ENCODE results near the gene C3AR1. TPM values are rescaled to one million over a fixed set of nuclear protein-coding genes. Genes with fewer than 3 reads are reported as not detected.

Gene C3AR1
- total RNA-seq, 2 donors from 2014 or later = 0.66 to 3.9 TPM

GRCh38 chr12:8052679-8053078, 13.5 kb downstream of the C3AR1 start:
- no peak overlapping the region for H3K4me3 ChIP-seq
- no peak overlapping the region for H3K27ac ChIP-seq
- TF ChIP-seq POLR2A (IDR thresholded peaks at IDR 0.05) (no peak), CTCF (IDR thresholded peaks at IDR 0.05) (no peak)
- no peaks in the 10 kb centered on the region for H3K9me3 ChIP-seq
- intact Hi-C loops (cut with DNase I) = no loop called here
- 76 to 91% methylated on average over 7 of the region's 7 CpGs for WGBS, 2 donors
- DNase-seq = peak in 1 of 4 donors; percentile 59
- H3K36me3 ChIP-seq (replicated peaks in 1 of 2; ENCODE audit: insufficient read depth in 1 of 2, low read depth in 2 of 2) = peaks cover 0 to 27% of the 10 kb centered on the region in 2 donors
- no peak for ATAC-seq
- no peaks in the 10 kb centered on the region for H3K27me3 ChIP-seq
- H3K4me1 ChIP-seq = no peaks in the 10 kb centered on the region

- DNase-seq (no peak), ATAC-seq (no peak)
- 82 to 91% methylated on average over 7 of the region's 7 CpGs for WGBS, 2 donors
- intact Hi-C loops (cut with DNase I) = no loop called here
- Histone ChIP-seq H3K36me3 (replicated peaks in 1 of 2; ENCODE audit: insufficient read depth in 1 of 2, low read depth in 2 of 2) (peaks cover 0 to 27% of the 10 kb centered on the region in 2 donors), H3K27ac (no peak overlapping the region), H3K27me3 (no peaks in the 10 kb centered on the region), H3K9me3 (no peaks in the 10 kb centered on the region), H3K4me1 (peaks cover 3% of the 10 kb centered on the region), H3K4me3 (no peak overlapping the region)
- no peak for TF ChIP-seq POLR2A (IDR thresholded peaks at IDR 0.05)
- TF ChIP-seq CTCF (IDR thresholded peaks at IDR 0.05) = no peak
Measured at GRCh38 chr12:8050600-8051250, 15.4 kb downstream of the C3AR1 start.

- TF ChIP-seq CTCF (IDR thresholded peaks at IDR 0.05) (no peak), POLR2A (IDR thresholded peaks at IDR 0.05) (no peak)
- WGBS, 2 donors = 75 to 77% methylated on average over 4 of the region's 4 CpGs
- ATAC-seq (no peak), DNase-seq (no peak)
- Histone ChIP-seq H3K27me3 (no peaks in the 10 kb centered on the region), H3K27ac (no peak overlapping the region), H3K9me3 (no peaks in the 10 kb centered on the region), H3K4me1 (peaks cover 4% of the 10 kb centered on the region), H3K36me3 (replicated peaks in 1 of 2; ENCODE audit: insufficient read depth in 1 of 2, low read depth in 2 of 2) (peaks cover 0 to 29% of the 10 kb centered on the region in 2 donors), H3K4me3 (no peak overlapping the region)
- intact Hi-C loops (cut with DNase I) = no loop called here
Measured at GRCh38 chr12:8048906-8049305, 17.3 kb downstream of the C3AR1 start.

GRCh38 chr12:8047842-8048241, 18.3 kb downstream of the C3AR1 start:
- peaks cover 0 to 34% of the 10 kb centered on the region in 2 donors for H3K36me3 ChIP-seq (replicated peaks in 1 of 2; ENCODE audit: insufficient read depth in 1 of 2, low read depth in 2 of 2)
- peaks cover 4% of the 10 kb centered on the region for H3K4me1 ChIP-seq
- H3K27ac ChIP-seq = no peak overlapping the region
- H3K4me3 ChIP-seq = no peak overlapping the region
- 85 to 100% methylated on average over 2 to 3 of the region's 5 CpGs for WGBS, 2 donors
- H3K27me3 ChIP-seq = no peaks in the 10 kb centered on the region
- no peak for ATAC-seq
- no peak for TF ChIP-seq CTCF (IDR thresholded peaks at IDR 0.05)
- TF ChIP-seq POLR2A (IDR thresholded peaks at IDR 0.05) = no peak
- intact Hi-C loops (cut with DNase I) = no loop called here
- no peaks in the 10 kb centered on the region for H3K9me3 ChIP-seq
- DNase-seq = no peak

All from body of pancreas (tissue), 4 donors.